BJ (cell line): ENCODE results near the gene CEMIP2. TPM values are rescaled to one million over a fixed set of nuclear protein-coding genes. Genes with fewer than 3 reads are reported as not detected.

ENCODE experiments used
- CTCF ChIA-PET: fragments of 350-600 bp; formaldehyde crosslinking; extraction: SDS; loops from one replicate; lab custom pipeline; 2021; ENCODE audit warnings: antibody characterized with exemption, inconsistent platforms; lab: Yijun Ruan, JAX
- POLR2A ChIA-PET: fragments of 300-600 bp; sonication (Branson Sonifier 250); formaldehyde crosslinking; extraction: SDS; loops from one replicate; lab custom pipeline; 2021; ENCODE audit warnings: antibody characterized with exemption; lab: Charles Lee
- DNase-seq: peaks from one replicate; pipeline ENCODE4 v3.0.0-alpha.2; 2011; ENCODE audit warnings: low read depth
- H3K27me3 ChIP-seq: 2 replicates; pipeline ENCODE4 v1.6.0; 2011; ENCODE audit warnings: low read length; ENCODE audit not compliant: control insufficient read depth, insufficient read depth
- H3K36me3 ChIP-seq: 2 replicates; pipeline ENCODE4 v1.5.1; 2011; ENCODE audit warnings: low read length; ENCODE audit not compliant: control insufficient read depth, insufficient read depth
- H3K4me3 ChIP-seq: 2 replicates; pipeline ENCODE4 v1.5.1; 2011; ENCODE audit warnings: low read depth, mild to moderate bottlenecking, control low read depth, low read length
- CTCF ChIP-seq: IDR thresholded peaks from 2 replicates; pipeline ENCODE4 v1.5.1; 2011; ENCODE audit warnings: low read depth, mild to moderate bottlenecking, control low read depth, inconsistent platforms, low read length, moderate library complexity; ENCODE audit not compliant: insufficient read depth
- polyA plus RNA-seq: library from polyadenylated mRNA; depleted of rRNA; stranded (reverse); fragments of >200 nt; gene quantifications from 2 replicates; pipeline ENCODE4 v1.2.3, GENCODE V29; 2011

CEMIP2 gene
- polyA plus RNA-seq, 1 experiment, result 120 TPM

- POLR2A ChIA-PET, result no interaction called here
Observed at GRCh38 chr9:71790296-71790695, 22.0 kb upstream of the CEMIP2 start.

GRCh38 chr9:71783120-71783523 is 14.8 kb upstream of the CEMIP2 start:
- no peak for TF ChIP-seq CTCF
- Histone ChIP-seq H3K4me3 (no peak overlapping the region), H3K27me3 (no peaks in the 10 kb centered on the region), H3K36me3 (no peaks in the 10 kb centered on the region)
- CTCF ChIA-PET, result interaction anchor here (0.6 kb wide), 1 partner anchor 17 kb away, joined by 3 read pairs; no protein-coding TSS in a partner anchor
- DNase-seq, result no peak
- POLR2A ChIA-PET, result no interaction called here

More at GRCh38 chr9:71790296-71790695, 22.0 kb upstream of the CEMIP2 start:
- TF ChIP-seq CTCF, result no peak
- H3K27me3 ChIP-seq, result no peaks in the 10 kb centered on the region
- no peak for DNase-seq
- no peaks in the 10 kb centered on the region for H3K36me3 ChIP-seq
- CTCF ChIA-PET, result interaction anchor here (0.6 kb wide), 1 partner anchor 1032 kb away, joined by 3 read pairs; no protein-coding TSS in a partner anchor
- no peak overlapping the region for H3K4me3 ChIP-seq

- CTCF ChIA-PET, result interaction anchor here (1.0 to 1.1 kb wide), 2 partner anchors 97 to 245 kb away, joined by 3 read pairs; no protein-coding TSS in a partner anchor
- TF ChIP-seq CTCF, result no peak
- Histone ChIP-seq H3K36me3 (no peaks in the 10 kb centered on the region), H3K27me3 (no peaks in the 10 kb centered on the region), H3K4me3 (no peak overlapping the region)
- no peak for DNase-seq
- POLR2A ChIA-PET, result interaction anchor here (0.6 kb wide), 1 partner anchor 163 kb away, joined by 4 read pairs; no protein-coding TSS in a partner anchor
Observed at GRCh38 chr9:71781391-71781790, 13.1 kb upstream of the CEMIP2 start.

- ChIA-PET CTCF (interaction anchor here (1.0 to 1.1 kb wide), 2 partner anchors 97 to 245 kb away, joined by 3 read pairs; no protein-coding TSS in a partner anchor), POLR2A (interaction anchor here (0.6 kb wide), 1 partner anchor 163 kb away, joined by 4 read pairs; no protein-coding TSS in a partner anchor)
- Histone ChIP-seq H3K36me3 (no peaks in the 10 kb centered on the region), H3K4me3 (no peak overlapping the region), H3K27me3 (no peaks in the 10 kb centered on the region)
- no peak for TF ChIP-seq CTCF
- DNase-seq, result no peak
Observed at GRCh38 chr9:71780953-71781352, 12.6 kb upstream of the CEMIP2 start.

- Histone ChIP-seq H3K36me3 (no peaks in the 10 kb centered on the region), H3K27me3 (no peaks in the 10 kb centered on the region), H3K4me3 (no peak overlapping the region)
- POLR2A ChIA-PET, result no interaction called here
- TF ChIP-seq CTCF, result no peak
- DNase-seq, result no peak
- CTCF ChIA-PET, result interaction anchor here (0.7 to 1.4 kb wide), 2 partner anchors 9 to 247 kb away, joined by 3 to 4 read pairs; no protein-coding TSS in a partner anchor
Observed at GRCh38 chr9:71778085-71778484, 9.8 kb upstream of the CEMIP2 start.
